ENCODE measurements around the gene LONP2.

The LONP2 gene

DNA sequence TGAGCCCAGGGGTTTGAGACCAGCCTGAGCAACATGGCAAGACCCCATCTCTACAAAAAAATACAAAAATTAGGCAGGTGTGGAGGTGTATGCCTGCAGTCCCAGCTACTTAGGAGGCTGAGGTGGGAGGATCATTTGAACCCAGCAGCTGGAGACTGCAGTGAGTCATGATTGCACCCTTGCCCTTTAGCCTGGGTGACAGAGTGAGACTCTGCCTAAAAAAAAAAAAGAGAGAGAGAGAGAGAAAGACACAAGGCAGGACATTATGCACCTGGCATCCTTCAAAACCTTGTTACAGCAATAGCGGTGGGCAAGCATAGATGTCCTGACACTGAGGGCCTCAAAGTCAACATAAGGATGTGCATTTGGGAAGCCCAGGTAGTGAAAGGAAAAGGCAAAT is 161.1 kb downstream of the LONP2 start:
- DNase-seq (ENCODE audit: insufficient read length, low spot score): no peak
- FAIRE-seq: no peak
- TF ChIP-seq, protein P1, sequence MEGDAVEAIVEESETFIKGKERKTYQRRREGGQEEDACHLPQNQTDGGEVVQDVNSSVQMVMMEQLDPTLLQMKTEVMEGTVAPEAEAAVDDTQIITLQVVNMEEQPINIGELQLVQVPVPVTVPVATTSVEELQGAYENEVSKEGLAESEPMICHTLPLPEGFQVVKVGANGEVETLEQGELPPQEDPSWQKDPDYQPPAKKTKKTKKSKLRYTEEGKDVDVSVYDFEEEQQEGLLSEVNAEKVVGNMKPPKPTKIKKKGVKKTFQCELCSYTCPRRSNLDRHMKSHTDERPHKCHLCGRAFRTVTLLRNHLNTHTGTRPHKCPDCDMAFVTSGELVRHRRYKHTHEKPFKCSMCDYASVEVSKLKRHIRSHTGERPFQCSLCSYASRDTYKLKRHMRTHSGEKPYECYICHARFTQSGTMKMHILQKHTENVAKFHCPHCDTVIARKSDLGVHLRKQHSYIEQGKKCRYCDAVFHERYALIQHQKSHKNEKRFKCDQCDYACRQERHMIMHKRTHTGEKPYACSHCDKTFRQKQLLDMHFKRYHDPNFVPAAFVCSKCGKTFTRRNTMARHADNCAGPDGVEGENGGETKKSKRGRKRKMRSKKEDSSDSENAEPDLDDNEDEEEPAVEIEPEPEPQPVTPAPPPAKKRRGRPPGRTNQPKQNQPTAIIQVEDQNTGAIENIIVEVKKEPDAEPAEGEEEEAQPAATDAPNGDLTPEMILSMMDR (IDR thresholded peaks at IDR 0.05; ENCODE audit: insufficient read depth, missing control alignments): no peak

DNA sequence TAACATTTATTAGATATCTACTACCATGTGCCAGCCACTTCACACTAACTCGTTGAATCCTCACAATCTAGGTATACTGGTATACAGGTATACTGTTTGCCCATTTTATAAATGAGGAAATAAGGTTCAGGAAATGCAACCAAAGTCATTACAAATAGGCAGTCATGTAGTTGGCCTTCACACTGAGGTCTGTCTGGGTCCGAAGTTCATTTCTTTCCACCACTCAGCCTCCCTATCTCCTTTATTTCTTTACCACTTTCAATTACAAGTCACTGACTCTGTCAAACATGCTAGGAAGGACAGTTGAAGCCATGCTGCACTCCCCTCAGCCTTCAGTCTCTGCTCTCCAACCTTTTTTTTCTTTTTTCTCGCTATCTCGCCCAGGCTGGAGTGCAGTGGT is 161.8 kb downstream of the LONP2 start:
- FAIRE-seq (no peak), DNase-seq (ENCODE audit: insufficient read length, low spot score) (no peak)
- TF ChIP-seq, protein P1 (IDR thresholded peaks at IDR 0.05; ENCODE audit: insufficient read depth, missing control alignments): no peak
